SH-SY5Y (cell line): Measurements from ENCODE around the gene ZNF746.

Experiments
- GATA2 ChIP-seq: IDR thresholded peaks from 2 replicates; pipeline ENCODE4 v1.6.1; 2011; ENCODE audit warnings: mild to moderate bottlenecking, low read depth, low read length
- GATA3 ChIP-seq: IDR thresholded peaks from 2 replicates; pipeline ENCODE4 v1.6.1; 2011; ENCODE audit warnings: low read depth, mild to moderate bottlenecking, low read length, moderate library complexity

- TF ChIP-seq GATA2, result no peak
- no peak for TF ChIP-seq GATA3
Observed at GRCh38 chr7:149493366-149493765, 4.2 kb downstream of the ZNF746 start.
